ENCODE results near the gene VDAC1. TPM values are rescaled to one million over a fixed set of nuclear protein-coding genes. Genes with fewer than 3 reads are reported as not detected.

VDAC1 gene
- total RNA-seq, 1 donor from 2014 or later: 186 TPM

GRCh38 chr5:134007581-134008265 is 2.9 kb upstream of the VDAC1 start:
- H3K4me3 Mint-ChIP-seq: peak overlapping the region; percentile 31
- H3K27ac Mint-ChIP-seq: no peak overlapping the region
- no peak for DNase-seq (ENCODE audit: extremely low spot score, unreplicated experiment)
- peaks cover 16% of the 10 kb centered on the region for H3K4me1 Mint-ChIP-seq (ENCODE audit: unreplicated experiment)
- H3K36me3 Mint-ChIP-seq: no peaks in the 10 kb centered on the region
- no peak for TF ChIP-seq CTCF (conservative IDR thresholded peaks at IDR 0.05)
- no peaks in the 10 kb centered on the region for H3K27me3 Mint-ChIP-seq
- no peaks in the 10 kb centered on the region for H3K9me3 Mint-ChIP-seq

- no peak for TF ChIP-seq CTCF (conservative IDR thresholded peaks at IDR 0.05)
- H3K9me3 Mint-ChIP-seq: no peaks in the 10 kb centered on the region
- H3K4me1 Mint-ChIP-seq (ENCODE audit: unreplicated experiment): peaks cover 25% of the 10 kb centered on the region
- H3K36me3 Mint-ChIP-seq: peaks cover 8% of the 10 kb centered on the region
- H3K27ac Mint-ChIP-seq: peak overlapping the region; percentile 81
- no peaks in the 10 kb centered on the region for H3K27me3 Mint-ChIP-seq
- no peak for DNase-seq (ENCODE audit: extremely low spot score, unreplicated experiment)
- peak overlapping the region; percentile 94 for H3K4me3 Mint-ChIP-seq
Measured at GRCh38 chr5:134006115-134006514, 1.3 kb upstream of the VDAC1 start.

GRCh38 chr5:134005417-134006061 is 764 bp upstream of the VDAC1 start:
- Mint-ChIP-seq H3K27ac (peak overlapping the region; percentile 81), H3K27me3 (no peaks in the 10 kb centered on the region), H3K9me3 (no peaks in the 10 kb centered on the region), H3K4me1 (ENCODE audit: unreplicated experiment) (peaks cover 30% of the 10 kb centered on the region), H3K4me3 (peak overlapping the region; percentile 94), H3K36me3 (peaks cover 12% of the 10 kb centered on the region)
- DNase-seq (ENCODE audit: extremely low spot score, unreplicated experiment): no peak
- TF ChIP-seq CTCF (conservative IDR thresholded peaks at IDR 0.05): no peak

GRCh38 chr5:134003817-134004625 is 754 bp downstream of the VDAC1 start:
- Mint-ChIP-seq H3K4me3 (peak overlapping the region; percentile 96), H3K4me1 (ENCODE audit: unreplicated experiment) (peaks cover 40% of the 10 kb centered on the region), H3K9me3 (no peaks in the 10 kb centered on the region), H3K36me3 (peaks cover 12% of the 10 kb centered on the region), H3K27ac (peak overlapping the region; percentile 91), H3K27me3 (no peaks in the 10 kb centered on the region)
- no peak for TF ChIP-seq CTCF (conservative IDR thresholded peaks at IDR 0.05)
- peak; percentile 75 for DNase-seq (ENCODE audit: extremely low spot score, unreplicated experiment)

- H3K4me3 Mint-ChIP-seq: peak overlapping the region; percentile 96
- H3K27me3 Mint-ChIP-seq: no peaks in the 10 kb centered on the region
- no peak for DNase-seq (ENCODE audit: extremely low spot score, unreplicated experiment)
- no peak for TF ChIP-seq CTCF (conservative IDR thresholded peaks at IDR 0.05)
- peaks cover 12% of the 10 kb centered on the region for H3K36me3 Mint-ChIP-seq
- no peaks in the 10 kb centered on the region for H3K9me3 Mint-ChIP-seq
- H3K27ac Mint-ChIP-seq: peak overlapping the region; percentile 91
- peaks cover 40% of the 10 kb centered on the region for H3K4me1 Mint-ChIP-seq (ENCODE audit: unreplicated experiment)
Measured at GRCh38 chr5:134003064-134003816, 1.5 kb downstream of the VDAC1 start.
